HG02642 (cell line): ENCODE data around the gene NTN5.
"Not testable (repeated sequence)": the region's sequence is repeated elsewhere in the genome, so short reads cannot be mapped to it uniquely, and the experiment has no call there.

Source experiments
- ATAC-seq: cut with Tn5 transposase; IDR thresholded peaks from one replicate; pipeline ENCODE4 v1.9.1; 2021; ENCODE audit warnings: mild to moderate bottlenecking; ENCODE audit not compliant: unreplicated experiment, poor library complexity

NTN5 gene

GRCh38 chr19:48698046-48698445 lies 25.2 kb upstream of the NTN5 start:
- ATAC-seq: no peak

GRCh38 chr19:48696353-48697010 lies 23.7 kb upstream of the NTN5 start:
- no peak for ATAC-seq

- ATAC-seq: no peak
These were observed 23.0 kb upstream of the NTN5 start, which contains the start of gene FUT2 for GRCh38 chr19:48695743-48696352. TSS of gene FUT2 (plus strand) at chr19:48695971. CDS start at chr19:48702957, 6,986 bp downstream.

GRCh38 chr19:48693629-48694028 lies 20.8 kb upstream of the NTN5 start:
- ATAC-seq: not testable (repeated sequence)

GRCh38 chr19:48689449-48689848 lies 16.6 kb upstream of the NTN5 start:
- no peak for ATAC-seq

GRCh38 chr19:48687776-48688175 lies 15.0 kb upstream of the NTN5 start:
- no peak for ATAC-seq

GRCh38 chr19:48686637-48687036 lies 13.8 kb upstream of the NTN5 start:
- not testable (repeated sequence) for ATAC-seq

GRCh38 chr19:48686088-48686487 lies 13.3 kb upstream of the NTN5 start:
- ATAC-seq: no peak

- ATAC-seq: no peak
These were observed 12.8 kb upstream of the NTN5 start for GRCh38 chr19:48685583-48685982.

- no peak for ATAC-seq
These were observed 10.5 kb upstream of the NTN5 start for GRCh38 chr19:48683349-48683748.

GRCh38 chr19:48681127-48681470 lies 8.3 kb upstream of the NTN5 start:
- ATAC-seq: no peak

- no peak for ATAC-seq
These were observed 7.8 kb upstream of the NTN5 start for GRCh38 chr19:48680436-48681126.

- not testable (repeated sequence) for ATAC-seq
These were observed 7.2 kb upstream of the NTN5 start for GRCh38 chr19:48680006-48680405.

- ATAC-seq: no peak
These were observed 5.4 kb upstream of the NTN5 start for GRCh38 chr19:48678201-48678600.

- no peak for ATAC-seq
These were observed 4.1 kb upstream of the NTN5 start for GRCh38 chr19:48676887-48677286.

- ATAC-seq: no peak
These were observed 3.7 kb upstream of the NTN5 start for GRCh38 chr19:48676487-48676886.

GRCh38 chr19:48674921-48675824 lies 2.4 kb upstream of the NTN5 start:
- ATAC-seq: no peak

- no peak for ATAC-seq
These were observed 1.5 kb upstream of the NTN5 start for GRCh38 chr19:48674216-48674809.

- ATAC-seq: no peak
These were observed 751 bp upstream of the NTN5 start for GRCh38 chr19:48673436-48674100.
